ENCODE data around the gene SLC10A7. TPM values are rescaled to one million over a fixed set of nuclear protein-coding genes. Genes with fewer than 3 reads are reported as not detected.

The SLC10A7 gene
- total and polyA plus RNA-seq, 2 donors (not counting 1 experiment from before 2014, with no cell fraction given): 7.4 to 12.6 TPM

- Histone ChIP-seq H3K4me2 (ENCODE audit: extremely low read depth, insufficient read depth, low read length) (no peak overlapping the region), H3K9ac (ENCODE audit: insufficient read depth, low read length) (no peak overlapping the region), H3K9me3 (ENCODE audit: control insufficient read depth, insufficient read depth, low read depth, low read length) (no peaks in the 10 kb centered on the region), H3K36me3 (ENCODE audit: control insufficient read depth, insufficient read depth, low read length) (peaks cover 2% of the 10 kb centered on the region), H3K4me1 (ENCODE audit: control insufficient read depth, extremely low read depth, insufficient read depth, low read length) (no peaks in the 10 kb centered on the region), H3K27me3 (ENCODE audit: control insufficient read depth, insufficient read depth, low read length) (no peaks in the 10 kb centered on the region), H4K20me1 (ENCODE audit: control insufficient read depth, extremely low read depth, insufficient read depth, low read length) (no peaks in the 10 kb centered on the region), H2AFZ (ENCODE audit: low read length) (no peak overlapping the region), H3K4me3 (replicated peaks in 1 of 4; ENCODE audit: control extremely low read depth in 1 of 4, insufficient read depth in 1 of 4, low read depth in 3 of 4, low read length in 4 of 4) (no peak overlapping the region), H3K27ac (ENCODE audit: insufficient read depth, low read length) (no peak overlapping the region), H3K79me2 (ENCODE audit: control insufficient read depth, insufficient read depth, low read length) (no peaks in the 10 kb centered on the region)
- DNase-seq (ENCODE audit: low read depth in 2 of 2): no peak
- TF ChIP-seq, protein P1, sequence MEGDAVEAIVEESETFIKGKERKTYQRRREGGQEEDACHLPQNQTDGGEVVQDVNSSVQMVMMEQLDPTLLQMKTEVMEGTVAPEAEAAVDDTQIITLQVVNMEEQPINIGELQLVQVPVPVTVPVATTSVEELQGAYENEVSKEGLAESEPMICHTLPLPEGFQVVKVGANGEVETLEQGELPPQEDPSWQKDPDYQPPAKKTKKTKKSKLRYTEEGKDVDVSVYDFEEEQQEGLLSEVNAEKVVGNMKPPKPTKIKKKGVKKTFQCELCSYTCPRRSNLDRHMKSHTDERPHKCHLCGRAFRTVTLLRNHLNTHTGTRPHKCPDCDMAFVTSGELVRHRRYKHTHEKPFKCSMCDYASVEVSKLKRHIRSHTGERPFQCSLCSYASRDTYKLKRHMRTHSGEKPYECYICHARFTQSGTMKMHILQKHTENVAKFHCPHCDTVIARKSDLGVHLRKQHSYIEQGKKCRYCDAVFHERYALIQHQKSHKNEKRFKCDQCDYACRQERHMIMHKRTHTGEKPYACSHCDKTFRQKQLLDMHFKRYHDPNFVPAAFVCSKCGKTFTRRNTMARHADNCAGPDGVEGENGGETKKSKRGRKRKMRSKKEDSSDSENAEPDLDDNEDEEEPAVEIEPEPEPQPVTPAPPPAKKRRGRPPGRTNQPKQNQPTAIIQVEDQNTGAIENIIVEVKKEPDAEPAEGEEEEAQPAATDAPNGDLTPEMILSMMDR (conservative IDR thresholded peaks at IDR 0.05 in 1 of 2, IDR thresholded peaks at IDR 0.05 in 1 of 2; ENCODE audit: low read depth in 1 of 2, low read length in 2 of 2): no peak
- TF ChIP-seq EZH2 (IDR thresholded peaks at IDR 0.05; ENCODE audit: low read length, missing control alignments): no peak
These were observed 15.5 kb downstream of the SLC10A7 start for GRCh38 chr4:146506272-146506671.

GRCh38 chr4:146500216-146500615, 21.5 kb downstream of the SLC10A7 start:
- H3K27ac ChIP-seq (ENCODE audit: insufficient read depth, low read length): no peak overlapping the region
- H2AFZ ChIP-seq (ENCODE audit: low read length): no peak overlapping the region
- no peaks in the 10 kb centered on the region for H3K79me2 ChIP-seq (ENCODE audit: control insufficient read depth, insufficient read depth, low read length)
- H3K4me1 ChIP-seq (ENCODE audit: control insufficient read depth, extremely low read depth, insufficient read depth, low read length): no peaks in the 10 kb centered on the region
- H3K27me3 ChIP-seq (ENCODE audit: control insufficient read depth, insufficient read depth, low read length): no peaks in the 10 kb centered on the region
- no peak for DNase-seq (ENCODE audit: low read depth in 2 of 2)
- TF ChIP-seq EZH2 (IDR thresholded peaks at IDR 0.05; ENCODE audit: low read length, missing control alignments): no peak
- TF ChIP-seq, protein P1 (conservative IDR thresholded peaks at IDR 0.05 in 1 of 2, IDR thresholded peaks at IDR 0.05 in 1 of 2; ENCODE audit: low read depth in 1 of 2, low read length in 2 of 2): no peak
- peaks cover 2% of the 10 kb centered on the region for H3K36me3 ChIP-seq (ENCODE audit: control insufficient read depth, insufficient read depth, low read length)
- no peaks in the 10 kb centered on the region for H3K9me3 ChIP-seq (ENCODE audit: control insufficient read depth, insufficient read depth, low read depth, low read length)
- no peak overlapping the region for H3K4me2 ChIP-seq (ENCODE audit: extremely low read depth, insufficient read depth, low read length)
- no peak overlapping the region for H3K9ac ChIP-seq (ENCODE audit: insufficient read depth, low read length)
- H3K4me3 ChIP-seq (replicated peaks in 1 of 4; ENCODE audit: control extremely low read depth in 1 of 4, insufficient read depth in 1 of 4, low read depth in 3 of 4, low read length in 4 of 4): no peak overlapping the region
- no peaks in the 10 kb centered on the region for H4K20me1 ChIP-seq (ENCODE audit: control insufficient read depth, extremely low read depth, insufficient read depth, low read length)

- H3K36me3 ChIP-seq (ENCODE audit: control insufficient read depth, insufficient read depth, low read length): no peaks in the 10 kb centered on the region
- H3K9ac ChIP-seq (ENCODE audit: insufficient read depth, low read length): no peak overlapping the region
- no peak for TF ChIP-seq EZH2 (IDR thresholded peaks at IDR 0.05; ENCODE audit: low read length, missing control alignments)
- TF ChIP-seq, protein P1 (conservative IDR thresholded peaks at IDR 0.05 in 1 of 2, IDR thresholded peaks at IDR 0.05 in 1 of 2; ENCODE audit: low read depth in 1 of 2, low read length in 2 of 2): no peak
- H3K4me2 ChIP-seq (ENCODE audit: extremely low read depth, insufficient read depth, low read length): no peak overlapping the region
- no peak overlapping the region for H2AFZ ChIP-seq (ENCODE audit: low read length)
- H3K4me3 ChIP-seq (replicated peaks in 1 of 4; ENCODE audit: control extremely low read depth in 1 of 4, insufficient read depth in 1 of 4, low read depth in 3 of 4, low read length in 4 of 4): no peak overlapping the region
- peaks cover 2% of the 10 kb centered on the region for H3K4me1 ChIP-seq (ENCODE audit: control insufficient read depth, extremely low read depth, insufficient read depth, low read length)
- H3K9me3 ChIP-seq (ENCODE audit: control insufficient read depth, insufficient read depth, low read depth, low read length): no peaks in the 10 kb centered on the region
- peak in 1 of 2 donors; percentile 72 for DNase-seq (ENCODE audit: low read depth in 2 of 2)
- H3K27me3 ChIP-seq (ENCODE audit: control insufficient read depth, insufficient read depth, low read length): no peaks in the 10 kb centered on the region
- H4K20me1 ChIP-seq (ENCODE audit: control insufficient read depth, extremely low read depth, insufficient read depth, low read length): no peaks in the 10 kb centered on the region
- H3K27ac ChIP-seq (ENCODE audit: insufficient read depth, low read length): no peak overlapping the region
- H3K79me2 ChIP-seq (ENCODE audit: control insufficient read depth, insufficient read depth, low read length): no peaks in the 10 kb centered on the region
These were observed 23.4 kb downstream of the SLC10A7 start for GRCh38 chr4:146498291-146498690.
